Psoas muscle (tissue), 8 donors: ENCODE measurements around the gene SMIM29. TPM values are rescaled to one million over a fixed set of nuclear protein-coding genes. Genes with fewer than 3 reads are reported as not detected.

Experiments
- ATAC-seq, 4 donors: fragments of 200-7000 bp; cut with Tn5 transposase; one replicate each; pipeline ENCODE4 v1.9.1; 2020; ENCODE audit warnings: moderate library complexity in 3 of 4, mild to moderate bottlenecking in 2 of 4
- DNase-seq, 2 donors: peaks; one replicate each; pipeline ENCODE4 v3.0.0-alpha.2; 2020
- H3K27ac ChIP-seq: fragments of 200-600 bp; one replicate; pipeline ENCODE4 v1.8.0; 2022
- H3K27me3 ChIP-seq, 3 donors: fragments of 200-600 bp in 1 of 3; one replicate each; pipeline versions ENCODE4 v1.6.1 to v1.8.0; 2013 to 2022; ENCODE audit warnings: low read length in 2 of 3, mild to moderate bottlenecking in 2 of 3, moderate library complexity in 1 of 3; ENCODE audit not compliant: insufficient read depth in 3 of 3
- H3K36me3 ChIP-seq, 2 donors: fragments of 200-600 bp in 1 of 2; one replicate each; pipeline versions ENCODE4 v1.6.1 to v1.8.0; 2013 to 2022; ENCODE audit warnings: low read depth in 1 of 2, mild to moderate bottlenecking in 1 of 2, moderate library complexity in 1 of 2; ENCODE audit not compliant: insufficient read depth in 1 of 2
- H3K4me1 ChIP-seq: fragments of 200-600 bp; one replicate; pipeline ENCODE4 v1.8.0; 2022
- H3K4me3 ChIP-seq: fragments of 200-600 bp; one replicate; pipeline ENCODE4 v1.8.0; 2022; ENCODE audit warnings: mild to moderate bottlenecking
- H3K9me3 ChIP-seq: fragments of 200-600 bp; one replicate; pipeline ENCODE4 v1.8.0; 2022
- WGBS, 3 donors: extraction: QIAGEN DNeasy Blood & Tissue Kit; methylation state at CpG; one replicate each; pipeline versions ENCODE4 v1.1.6 to v1.1.7; 2013; 5-methylcytosine and 5-hydroxymethylcytosine counted together
- intact Hi-C, 2 donors: fragments of 100-400 bp; cut with DNase I; formaldehyde crosslinking; loops; one replicate each; pipeline versions ENCODE4 v1.11.0 to v1.14.2; 2022
- polyA plus RNA-seq, 3 donors: library from polyadenylated mRNA; stranded (reverse); fragments of 200-250 nt; gene quantifications; one replicate each; pipeline ENCODE4 v1.2.3, GENCODE V29; 2013
- total RNA-seq, 4 donors: library from RNA; stranded (reverse); fragmentation: NEBNext Ultra II Directional in 2 of 4; extraction: Animal tissue kit (Norgen Biotek cat#: 25700) in 2 of 4; gene quantifications; one replicate each; pipeline versions ENCODE4 v1.2.1 to v1.2.4, GENCODE V29; 2021 to 2023
- TF ChIP-seq, protein P1 (sequence below): fragments of 200-600 bp; IDR thresholded peaks from one replicate; pipeline ENCODE4 v1.8.0; 2022; ENCODE audit warnings: antibody characterized with exemption
- donor health status: healthy with polysubstance abuse.
- donor health status: DM: no; HTN: no; CAD: no; lungs with moderate emphysema.
- donor health status: Bipolar disorder and iron deficiency.
- donor health status: healthy.
- donor health status: DM: yes; HTN: yes; CAD: no.
- donor health status: DM: no; HTN: no; CAD: no.
- donor health status: DM: no; HTN: no; CAD: no.
- donor health status: DM: yes; HTN: yes; CAD: no.

SMIM29 gene
- total and polyA plus RNA-seq, 7 donors, result 14.4 to 100 (median 37.8) TPM

DNA sequence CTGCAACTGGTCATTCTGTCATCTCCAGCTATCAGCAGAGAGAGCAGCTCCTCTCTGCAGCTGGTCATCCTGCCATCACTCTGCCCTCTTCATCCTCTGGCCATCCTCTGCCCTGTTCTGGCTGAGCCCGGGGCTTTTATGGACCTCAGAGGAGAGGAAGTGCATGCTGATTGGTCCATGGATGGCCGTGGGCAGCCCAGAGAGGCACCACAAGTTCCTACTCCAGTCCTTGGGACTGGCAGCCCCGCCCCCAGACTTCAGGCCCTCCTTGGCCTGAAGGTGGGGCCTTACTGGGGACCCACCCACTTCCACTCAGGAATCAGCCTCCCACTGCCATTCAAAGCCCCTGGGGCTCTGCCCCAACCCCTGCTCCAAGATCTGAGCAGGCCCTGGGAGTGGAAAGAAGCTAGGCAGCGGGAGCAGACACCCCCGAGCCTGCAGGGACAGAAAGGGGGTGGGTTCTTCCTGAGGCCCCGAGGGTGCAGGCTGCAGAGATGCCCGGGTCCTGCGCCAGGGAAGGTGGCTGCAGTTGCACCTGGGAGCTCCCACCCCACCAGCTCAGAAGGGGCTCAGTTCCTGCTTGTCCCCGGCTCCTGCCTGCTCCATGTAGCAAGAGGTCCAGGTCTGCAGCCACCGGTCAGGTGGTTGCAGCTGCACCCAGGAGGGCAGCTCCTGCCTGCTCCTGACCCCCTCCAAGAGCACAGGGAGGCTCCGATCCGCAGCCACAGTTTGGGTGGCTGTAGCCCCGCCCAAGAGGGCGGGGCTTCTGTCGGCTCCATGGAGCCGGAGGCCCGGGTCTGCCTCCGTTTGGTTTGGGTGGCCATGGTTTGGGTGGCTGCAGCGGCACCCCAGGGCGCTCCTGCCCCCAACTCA is 46.2 kb downstream of the SMIM29 start:
- H3K36me3 ChIP-seq, result no peaks in the 10 kb centered on the region
- ATAC-seq (no peak), DNase-seq (no peak)
- no peaks in the 10 kb centered on the region for H3K4me1 ChIP-seq
- H3K4me3 ChIP-seq, result no peak overlapping the region
- WGBS, 3 donors, result 76 to 80% (median 79%) methylated on average over 17 to 20 of the region's 20 CpGs
- H3K9me3 ChIP-seq, result no peaks in the 10 kb centered on the region
- intact Hi-C loops, result no loop called here
- TF ChIP-seq, protein P1, sequence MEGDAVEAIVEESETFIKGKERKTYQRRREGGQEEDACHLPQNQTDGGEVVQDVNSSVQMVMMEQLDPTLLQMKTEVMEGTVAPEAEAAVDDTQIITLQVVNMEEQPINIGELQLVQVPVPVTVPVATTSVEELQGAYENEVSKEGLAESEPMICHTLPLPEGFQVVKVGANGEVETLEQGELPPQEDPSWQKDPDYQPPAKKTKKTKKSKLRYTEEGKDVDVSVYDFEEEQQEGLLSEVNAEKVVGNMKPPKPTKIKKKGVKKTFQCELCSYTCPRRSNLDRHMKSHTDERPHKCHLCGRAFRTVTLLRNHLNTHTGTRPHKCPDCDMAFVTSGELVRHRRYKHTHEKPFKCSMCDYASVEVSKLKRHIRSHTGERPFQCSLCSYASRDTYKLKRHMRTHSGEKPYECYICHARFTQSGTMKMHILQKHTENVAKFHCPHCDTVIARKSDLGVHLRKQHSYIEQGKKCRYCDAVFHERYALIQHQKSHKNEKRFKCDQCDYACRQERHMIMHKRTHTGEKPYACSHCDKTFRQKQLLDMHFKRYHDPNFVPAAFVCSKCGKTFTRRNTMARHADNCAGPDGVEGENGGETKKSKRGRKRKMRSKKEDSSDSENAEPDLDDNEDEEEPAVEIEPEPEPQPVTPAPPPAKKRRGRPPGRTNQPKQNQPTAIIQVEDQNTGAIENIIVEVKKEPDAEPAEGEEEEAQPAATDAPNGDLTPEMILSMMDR, result no peak
- H3K27me3 ChIP-seq, result peaks cover 0 to 2% (median 0%) of the 10 kb centered on the region in 3 donors
- no peak overlapping the region for H3K27ac ChIP-seq

DNA sequence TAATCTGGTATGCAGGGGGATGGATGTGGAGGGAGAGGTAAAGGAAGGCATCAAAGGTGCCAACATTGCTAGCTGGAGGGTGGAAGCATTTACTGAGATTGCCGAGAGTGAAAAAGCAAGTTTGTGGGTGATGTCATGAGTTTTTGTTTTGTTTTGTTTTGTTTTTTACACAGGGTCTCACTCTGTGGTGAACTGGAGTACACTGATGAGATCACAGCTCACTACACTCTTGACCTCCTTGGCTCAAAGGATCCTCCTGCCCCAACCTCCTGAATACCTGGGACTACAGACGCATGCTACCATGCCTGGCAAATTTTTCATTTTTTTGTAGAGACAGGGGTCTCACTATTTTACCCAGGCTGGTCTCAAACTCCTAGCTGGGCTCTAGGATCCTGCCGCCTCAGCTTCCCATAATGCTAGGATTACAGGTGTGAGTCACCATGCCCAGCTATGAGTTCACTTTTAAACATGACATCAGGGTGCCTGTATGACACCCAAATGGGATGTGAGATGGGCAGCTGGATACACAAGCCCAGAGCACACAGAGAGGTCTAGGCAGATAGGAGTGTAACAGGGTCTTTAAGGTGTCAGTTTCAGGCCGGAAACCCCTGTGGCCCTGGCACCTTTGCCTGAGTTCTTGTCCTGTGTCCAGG is 47.2 kb downstream of the SMIM29 start:
- H3K27me3 ChIP-seq, result peaks cover 0 to 2% (median 0%) of the 10 kb centered on the region in 3 donors
- DNase-seq (no peak), ATAC-seq (peak in 3 of 4 donors; percentile 35 to 71 (median 42))
- H3K9me3 ChIP-seq, result no peaks in the 10 kb centered on the region
- WGBS, 3 donors, result 87 to 92% (median 88%) methylated on average over 4 of the region's 4 CpGs
- H3K36me3 ChIP-seq, result no peaks in the 10 kb centered on the region
- intact Hi-C loops, result no loop called here
- no peaks in the 10 kb centered on the region for H3K4me1 ChIP-seq
- TF ChIP-seq, protein P1, result no peak
- H3K4me3 ChIP-seq, result no peak overlapping the region
- no peak overlapping the region for H3K27ac ChIP-seq

DNA sequence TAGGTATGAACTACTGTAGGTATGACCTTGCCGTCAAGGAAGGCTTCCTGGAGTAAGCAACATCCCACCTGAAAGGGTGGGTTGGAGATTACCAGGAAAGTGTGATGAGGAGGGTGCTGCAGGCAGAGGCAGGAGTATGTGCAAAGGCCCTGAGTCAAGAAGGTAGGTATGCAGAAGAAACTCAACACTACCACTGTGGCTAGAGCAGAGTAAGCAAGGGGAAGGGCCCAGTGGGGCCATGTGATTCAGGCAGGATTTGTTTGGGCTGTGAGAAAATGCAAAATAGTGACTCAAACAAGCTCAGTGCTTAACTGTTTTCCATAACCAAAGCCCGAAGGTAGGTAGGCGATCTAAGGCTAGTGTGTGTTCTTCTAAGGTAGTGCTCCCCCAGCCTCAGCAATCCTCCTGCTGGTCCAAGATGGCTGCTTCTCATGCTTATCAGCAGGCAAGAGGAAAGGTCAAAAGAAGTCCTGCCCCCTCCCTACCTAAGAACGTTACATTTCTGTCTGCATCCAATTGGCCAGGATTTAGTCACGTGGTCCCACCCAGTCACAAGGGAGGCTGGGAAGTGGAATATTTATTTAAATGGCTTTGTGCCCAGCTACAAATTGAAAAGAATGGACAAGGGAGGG is 48.4 kb downstream of the SMIM29 start:
- H3K4me3 ChIP-seq, result no peak overlapping the region
- H3K27me3 ChIP-seq, result peaks cover 0 to 2% (median 0%) of the 10 kb centered on the region in 3 donors
- no peaks in the 10 kb centered on the region for H3K4me1 ChIP-seq
- H3K9me3 ChIP-seq, result no peaks in the 10 kb centered on the region
- ATAC-seq (no peak), DNase-seq (no peak)
- H3K27ac ChIP-seq, result no peak overlapping the region
- TF ChIP-seq, protein P1, result no peak
- 60 to 66% (median 62%) methylated on average over 5 of the region's 5 CpGs for WGBS, 3 donors
- H3K36me3 ChIP-seq, result no peaks in the 10 kb centered on the region
- intact Hi-C loops, result no loop called here

DNA sequence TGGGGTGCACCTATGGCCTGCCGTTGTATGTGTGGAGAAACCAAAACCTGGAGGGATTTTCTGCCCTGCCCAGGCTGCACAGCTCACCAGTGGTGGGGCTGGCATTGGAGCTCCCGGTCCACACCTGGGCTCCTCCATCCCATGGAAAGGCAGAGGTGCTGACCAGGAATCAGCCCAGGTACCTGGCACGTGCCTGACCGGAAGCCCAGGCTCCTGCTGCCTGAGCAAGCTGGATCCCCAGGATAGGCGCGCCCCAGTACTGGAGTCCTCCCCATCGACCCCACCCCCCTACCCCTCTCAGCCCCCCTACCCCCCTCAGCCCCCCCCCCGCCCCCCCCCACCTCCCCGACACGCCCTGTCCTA is 52.0 kb downstream of the SMIM29 start:
- intact Hi-C loops, result loop anchor here (2.0 to 5.0 kb wide), 3 partner anchors 26 to 218 kb away; partner anchors contain the start of gene HMGA1 (in 2 of the 2)
- peak overlapping the region; percentile 73 for H3K4me3 ChIP-seq
- H3K9me3 ChIP-seq, result no peaks in the 10 kb centered on the region
- H3K36me3 ChIP-seq, result no peaks in the 10 kb centered on the region
- no peaks in the 10 kb centered on the region for H3K4me1 ChIP-seq
- 63 to 67% (median 66%) methylated on average over 7 to 10 of the region's 10 CpGs for WGBS, 3 donors
- H3K27me3 ChIP-seq, result peaks cover 0 to 2% (median 0%) of the 10 kb centered on the region in 3 donors
- no peak for ATAC-seq
- no peak overlapping the region for H3K27ac ChIP-seq
- DNase-seq, result no peak
- TF ChIP-seq, protein P1, result no peak

Other genes starting within 250 kb of the SMIM29 start
- gene GRM4, start 102.9 kb downstream of the SMIM29 start, total RNA-seq, result under 1 TPM in 2 of 4 donors, not detected in 2; 0.07 to 0.39 TPM
- under 1 TPM in 1 of 3 donors, not detected in 2; 0.14 TPM for gene GRM4, start 102.9 kb downstream of the SMIM29 start, polyA plus RNA-seq
- gene HMGA1, start 12.1 kb downstream of the SMIM29 start, total RNA-seq, result 100 to 1,000 TPM in 3 of 4 donors, 10 to 100 TPM in 1; 83.5 to 151 (median 128) TPM
- gene HMGA1, start 12.1 kb downstream of the SMIM29 start, polyA plus RNA-seq, result 100 to 1,000 TPM; 111 to 389 (median 205) TPM
- 10 to 100 TPM; 33.3 to 70.5 (median 50.6) TPM for gene NUDT3, start 143.7 kb upstream of the SMIM29 start, total RNA-seq
- gene NUDT3, start 143.7 kb upstream of the SMIM29 start, polyA plus RNA-seq, result 10 to 100 TPM; 10.6 to 19.9 (median 17.9) TPM
- gene RPS10, start 177.1 kb upstream of the SMIM29 start, total RNA-seq, result 100 to 1,000 TPM; 601 to 836 (median 791) TPM
- gene RPS10, start 177.1 kb upstream of the SMIM29 start, polyA plus RNA-seq, result 1,000 to 10,000 TPM; 1,402 to 2,522 (median 1,825) TPM
- gene PACSIN1, start 217.1 kb upstream of the SMIM29 start, total RNA-seq, result under 1 TPM in 2 of 4 donors, not detected in 2; 0.11 TPM
- under 1 TPM in 1 of 3 donors, not detected in 2; 0.17 TPM for gene PACSIN1, start 217.1 kb upstream of the SMIM29 start, polyA plus RNA-seq